D341Med (cell line): Measurements from ENCODE around the gene PCDHB12.
"Not testable (repeated sequence)": the region's sequence is repeated elsewhere in the genome, so short reads cannot be mapped to it uniquely, and the experiment has no call there.

ENCODE experiments used
- DNase-seq: peaks from one replicate; pipeline ENCODE4 v3.0.0; 2012; ENCODE audit warnings: low spot score

Gene PCDHB12

GRCh38 chr5:141210281-141210680 is 1.8 kb downstream of the PCDHB12 start:
- not testable (repeated sequence) for DNase-seq

- DNase-seq, result not testable (repeated sequence)
These were observed 2.3 kb downstream of the PCDHB12 start for GRCh38 chr5:141210849-141211248.

GRCh38 chr5:141213656-141214339 is 5.3 kb downstream of the PCDHB12 start, which contains the start of gene PCDHB13:
TSS of gene PCDHB13 (plus strand) at chr5:141213919. CDS start at chr5:141214124, 205 bp downstream.
- not testable (repeated sequence) for DNase-seq

- not testable (repeated sequence) for DNase-seq
These were observed 6.1 kb downstream of the PCDHB12 start for GRCh38 chr5:141214583-141214982.

GRCh38 chr5:141215504-141215903 is 7.0 kb downstream of the PCDHB12 start:
- not testable (repeated sequence) for DNase-seq

- DNase-seq, result not testable (repeated sequence)
These were observed 7.5 kb downstream of the PCDHB12 start for GRCh38 chr5:141216035-141216434.

GRCh38 chr5:141223112-141223783 is 14.7 kb downstream of the PCDHB12 start, which contains the start of gene PCDHB14:
TSS of gene PCDHB14 (plus strand) at chr5:141223343. CDS start at chr5:141223506, 163 bp downstream.
- DNase-seq, result peak; percentile 34

- not testable (repeated sequence) for DNase-seq
These were observed 16.3 kb downstream of the PCDHB12 start for GRCh38 chr5:141224844-141225243.

- DNase-seq, result not testable (repeated sequence)
These were observed 16.9 kb downstream of the PCDHB12 start for GRCh38 chr5:141225421-141225820.

- DNase-seq, result no peak
These were observed 25.7 kb downstream of the PCDHB12 start for GRCh38 chr5:141234109-141234667.

GRCh38 chr5:141235922-141236321 is 27.4 kb downstream of the PCDHB12 start:
- DNase-seq, result not testable (repeated sequence)

- no peak for DNase-seq
These were observed 28.2 kb downstream of the PCDHB12 start for GRCh38 chr5:141236516-141237313.

- no peak for DNase-seq
These were observed 33.0 kb downstream of the PCDHB12 start for GRCh38 chr5:141241496-141241895.

- DNase-seq, result no peak
These were observed 36.8 kb downstream of the PCDHB12 start, which contains the start of gene PCDHB15 for GRCh38 chr5:141245250-141245717. TSS of gene PCDHB15 (plus strand) at chr5:141245395. CDS start at chr5:141245579, 184 bp downstream.

GRCh38 chr5:141246971-141247370 is 38.5 kb downstream of the PCDHB12 start:
- not testable (repeated sequence) for DNase-seq

GRCh38 chr5:141247434-141247833 is 38.9 kb downstream of the PCDHB12 start:
- not testable (repeated sequence) for DNase-seq

- DNase-seq, result no peak
These were observed 42.1 kb downstream of the PCDHB12 start for GRCh38 chr5:141250576-141250975.

GRCh38 chr5:141258464-141258863 is 49.9 kb downstream of the PCDHB12 start:
- DNase-seq, result no peak

- no peak for DNase-seq
These were observed 50.4 kb downstream of the PCDHB12 start for GRCh38 chr5:141258948-141259347.

- no peak for DNase-seq
These were observed 52.1 kb downstream of the PCDHB12 start for GRCh38 chr5:141260458-141261237.

- DNase-seq, result no peak
These were observed 52.7 kb downstream of the PCDHB12 start for GRCh38 chr5:141261238-141261546.
